ENCODE measurements around the gene EEFSEC. TPM values are rescaled to one million over a fixed set of nuclear protein-coding genes. Genes with fewer than 3 reads are reported as not detected.

EEFSEC gene
- total RNA-seq, 1 experiment from 2014 or later = 15.4 TPM

DNA sequence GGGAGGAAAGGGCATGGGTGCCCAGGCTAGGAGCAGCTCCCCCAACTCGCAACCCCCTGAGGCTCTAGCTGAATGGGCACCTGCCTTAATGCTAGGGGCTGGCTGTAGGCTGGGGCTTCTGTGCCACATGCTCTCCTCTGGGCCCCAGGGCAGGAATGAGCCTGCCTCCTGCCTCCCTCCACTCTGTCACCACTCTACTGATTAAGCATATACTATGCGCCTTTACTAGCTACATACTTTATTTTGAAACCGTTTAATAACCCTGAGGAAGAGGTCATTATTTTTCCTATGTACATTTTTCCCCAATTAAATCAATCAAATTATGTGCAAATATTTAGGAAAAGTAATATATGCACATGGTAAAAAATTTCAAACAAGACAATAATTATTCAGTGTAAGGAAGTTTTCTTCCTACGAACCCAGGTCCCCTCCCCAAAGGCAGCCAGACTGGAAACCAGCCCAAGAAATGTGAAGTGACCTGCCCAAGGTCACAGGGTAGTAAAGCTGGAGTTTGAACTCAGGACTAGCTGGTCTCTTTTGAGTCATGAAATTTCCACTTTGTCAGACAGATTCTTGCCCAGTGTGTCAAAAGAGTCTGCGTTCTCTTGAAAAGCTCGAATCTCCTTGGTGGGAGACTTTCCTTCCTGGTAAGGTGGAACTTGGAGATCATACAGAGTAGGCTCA, 190.9 kb downstream of the EEFSEC start:
- ATAC-seq (no peak), DNase-seq (ENCODE audit: low read depth, low spot score) (no peak)
- CTCF ChIA-PET = no interaction called here
- H3K4me3 ChIP-seq (ENCODE audit: low read depth in 2 of 2, low read length in 2 of 2) = no peak overlapping the region
- POLR2A ChIA-PET = no interaction called here
- H3K36me3 ChIP-seq (ENCODE audit: control insufficient read depth, insufficient read depth, low read length) = no peaks in the 10 kb centered on the region; the same call in 1 of the 2 replicates
- TF ChIP-seq, protein P1, sequence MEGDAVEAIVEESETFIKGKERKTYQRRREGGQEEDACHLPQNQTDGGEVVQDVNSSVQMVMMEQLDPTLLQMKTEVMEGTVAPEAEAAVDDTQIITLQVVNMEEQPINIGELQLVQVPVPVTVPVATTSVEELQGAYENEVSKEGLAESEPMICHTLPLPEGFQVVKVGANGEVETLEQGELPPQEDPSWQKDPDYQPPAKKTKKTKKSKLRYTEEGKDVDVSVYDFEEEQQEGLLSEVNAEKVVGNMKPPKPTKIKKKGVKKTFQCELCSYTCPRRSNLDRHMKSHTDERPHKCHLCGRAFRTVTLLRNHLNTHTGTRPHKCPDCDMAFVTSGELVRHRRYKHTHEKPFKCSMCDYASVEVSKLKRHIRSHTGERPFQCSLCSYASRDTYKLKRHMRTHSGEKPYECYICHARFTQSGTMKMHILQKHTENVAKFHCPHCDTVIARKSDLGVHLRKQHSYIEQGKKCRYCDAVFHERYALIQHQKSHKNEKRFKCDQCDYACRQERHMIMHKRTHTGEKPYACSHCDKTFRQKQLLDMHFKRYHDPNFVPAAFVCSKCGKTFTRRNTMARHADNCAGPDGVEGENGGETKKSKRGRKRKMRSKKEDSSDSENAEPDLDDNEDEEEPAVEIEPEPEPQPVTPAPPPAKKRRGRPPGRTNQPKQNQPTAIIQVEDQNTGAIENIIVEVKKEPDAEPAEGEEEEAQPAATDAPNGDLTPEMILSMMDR (IDR thresholded peaks at IDR 0.05) = no peak
- TF ChIP-seq SIN3A (IDR thresholded peaks at IDR 0.05; ENCODE audit: borderline replicate concordance, insufficient read depth, low read depth, low read length) (no peak), TCF7L2 (IDR thresholded peaks at IDR 0.05; ENCODE audit: low read depth, low read length) (no peak), POLR2AphosphoS5 (IDR thresholded peaks at IDR 0.05; ENCODE audit: low read depth, low read length) (no peak)
- TF ChIP-seq, protein P2, sequence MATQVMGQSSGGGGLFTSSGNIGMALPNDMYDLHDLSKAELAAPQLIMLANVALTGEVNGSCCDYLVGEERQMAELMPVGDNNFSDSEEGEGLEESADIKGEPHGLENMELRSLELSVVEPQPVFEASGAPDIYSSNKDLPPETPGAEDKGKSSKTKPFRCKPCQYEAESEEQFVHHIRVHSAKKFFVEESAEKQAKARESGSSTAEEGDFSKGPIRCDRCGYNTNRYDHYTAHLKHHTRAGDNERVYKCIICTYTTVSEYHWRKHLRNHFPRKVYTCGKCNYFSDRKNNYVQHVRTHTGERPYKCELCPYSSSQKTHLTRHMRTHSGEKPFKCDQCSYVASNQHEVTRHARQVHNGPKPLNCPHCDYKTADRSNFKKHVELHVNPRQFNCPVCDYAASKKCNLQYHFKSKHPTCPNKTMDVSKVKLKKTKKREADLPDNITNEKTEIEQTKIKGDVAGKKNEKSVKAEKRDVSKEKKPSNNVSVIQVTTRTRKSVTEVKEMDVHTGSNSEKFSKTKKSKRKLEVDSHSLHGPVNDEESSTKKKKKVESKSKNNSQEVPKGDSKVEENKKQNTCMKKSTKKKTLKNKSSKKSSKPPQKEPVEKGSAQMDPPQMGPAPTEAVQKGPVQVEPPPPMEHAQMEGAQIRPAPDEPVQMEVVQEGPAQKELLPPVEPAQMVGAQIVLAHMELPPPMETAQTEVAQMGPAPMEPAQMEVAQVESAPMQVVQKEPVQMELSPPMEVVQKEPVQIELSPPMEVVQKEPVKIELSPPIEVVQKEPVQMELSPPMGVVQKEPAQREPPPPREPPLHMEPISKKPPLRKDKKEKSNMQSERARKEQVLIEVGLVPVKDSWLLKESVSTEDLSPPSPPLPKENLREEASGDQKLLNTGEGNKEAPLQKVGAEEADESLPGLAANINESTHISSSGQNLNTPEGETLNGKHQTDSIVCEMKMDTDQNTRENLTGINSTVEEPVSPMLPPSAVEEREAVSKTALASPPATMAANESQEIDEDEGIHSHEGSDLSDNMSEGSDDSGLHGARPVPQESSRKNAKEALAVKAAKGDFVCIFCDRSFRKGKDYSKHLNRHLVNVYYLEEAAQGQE (IDR thresholded peaks at IDR 0.05; ENCODE audit: insufficient read depth in 1 of 2, low read depth in 2 of 2, low read length in 1 of 2) = no peak
- no peak overlapping the region for H3K27ac ChIP-seq (ENCODE audit: low read length)
- H3K4me1 ChIP-seq (ENCODE audit: control insufficient read depth, insufficient read depth, low read length) = peaks cover 7% of the 10 kb centered on the region; the same call in 1 of the 2 replicates
- in situ Hi-C loops (cut with HindIII; ENCODE audit: low pct_unique_long_range_greater_than_20kb, low sequenced_read_pairs) (no loop called here), intact Hi-C loops (cut with micrococcal nuclease; ENCODE audit: unreplicated experiment) (no loop called here)
- BruUV-seq (replicated peaks) = no TSS peak
- H3K27me3 ChIP-seq (ENCODE audit: control insufficient read depth, insufficient read depth, low read length) = no peaks in the 10 kb centered on the region
- H3K9me3 ChIP-seq (ENCODE audit: control insufficient read depth, insufficient read depth, low read depth, low read length) = no peaks in the 10 kb centered on the region

- Histone ChIP-seq H3K27me3 (ENCODE audit: control insufficient read depth, insufficient read depth, low read length) (no peaks in the 10 kb centered on the region), H3K9me3 (ENCODE audit: control insufficient read depth, insufficient read depth, low read depth, low read length) (no peaks in the 10 kb centered on the region), H3K4me3 (ENCODE audit: low read depth in 2 of 2, low read length in 2 of 2) (no peak overlapping the region), H3K4me1 (ENCODE audit: control insufficient read depth, insufficient read depth, low read length) (peaks cover 7% of the 10 kb centered on the region; the same call in 1 of the 2 replicates), H3K27ac (ENCODE audit: low read length) (no peak overlapping the region), H3K36me3 (ENCODE audit: control insufficient read depth, insufficient read depth, low read length) (no peaks in the 10 kb centered on the region)
- ChIA-PET CTCF (no interaction called here), POLR2A (interaction anchor here (0.6 kb wide), 1 partner anchor 183 kb away, joined by 3 read pairs; no protein-coding TSS in a partner anchor)
- BruUV-seq (replicated peaks) = no TSS peak
- DNase-seq (ENCODE audit: low read depth, low spot score) = no peak
- no peak for TF ChIP-seq TCF7L2 (IDR thresholded peaks at IDR 0.05; ENCODE audit: low read depth, low read length)
- TF ChIP-seq, protein P2 (IDR thresholded peaks at IDR 0.05; ENCODE audit: insufficient read depth in 1 of 2, low read depth in 2 of 2, low read length in 1 of 2) = no peak
- TF ChIP-seq SIN3A (IDR thresholded peaks at IDR 0.05; ENCODE audit: borderline replicate concordance, insufficient read depth, low read depth, low read length) = no peak
- TF ChIP-seq, protein P1 (IDR thresholded peaks at IDR 0.05) = no peak
- no peak for TF ChIP-seq POLR2AphosphoS5 (IDR thresholded peaks at IDR 0.05; ENCODE audit: low read depth, low read length)
- no peak for ATAC-seq
- intact Hi-C loops (cut with micrococcal nuclease; ENCODE audit: unreplicated experiment) = no loop called here
- in situ Hi-C loops (cut with HindIII; ENCODE audit: low pct_unique_long_range_greater_than_20kb, low sequenced_read_pairs) = no loop called here
Measured at GRCh38 chr3:128345196-128345595, 191.9 kb downstream of the EEFSEC start.

All from Panc1 (cell line).